GM06990 (cell line): ENCODE measurements around the gene ARL13B.
A peak's percentile ranks its signal among the peaks of the same experiment; 100 is the strongest.

Experiments
- DNase-seq: peaks from one replicate; pipeline ENCODE4 v3.0.0-alpha.2; 2011; ENCODE audit not compliant: insufficient read length; ENCODE audit errors: extremely low read depth
- H3K27me3 ChIP-seq: replicated peaks from 2 replicates; pipeline ENCODE4 v1.6.0; 2011; ENCODE audit warnings: low read length; ENCODE audit not compliant: control insufficient read depth, insufficient read depth
- H3K36me3 ChIP-seq: 2 replicates; pipeline ENCODE4 v1.5.1; 2011; ENCODE audit warnings: low read length; ENCODE audit not compliant: control insufficient read depth, insufficient read depth
- H3K4me3 ChIP-seq: replicated peaks from 2 replicates; pipeline ENCODE4 v1.5.1; 2011; ENCODE audit warnings: low read depth, mild to moderate bottlenecking, control low read depth, low read length
- CTCF ChIP-seq: IDR thresholded peaks from 2 replicates; pipeline ENCODE4 v1.5.1; 2011; ENCODE audit warnings: low read length, control low read depth, mild to moderate bottlenecking, inconsistent platforms; ENCODE audit not compliant: insufficient read depth, poor library complexity, severe bottlenecking

The ARL13B gene

DNA sequence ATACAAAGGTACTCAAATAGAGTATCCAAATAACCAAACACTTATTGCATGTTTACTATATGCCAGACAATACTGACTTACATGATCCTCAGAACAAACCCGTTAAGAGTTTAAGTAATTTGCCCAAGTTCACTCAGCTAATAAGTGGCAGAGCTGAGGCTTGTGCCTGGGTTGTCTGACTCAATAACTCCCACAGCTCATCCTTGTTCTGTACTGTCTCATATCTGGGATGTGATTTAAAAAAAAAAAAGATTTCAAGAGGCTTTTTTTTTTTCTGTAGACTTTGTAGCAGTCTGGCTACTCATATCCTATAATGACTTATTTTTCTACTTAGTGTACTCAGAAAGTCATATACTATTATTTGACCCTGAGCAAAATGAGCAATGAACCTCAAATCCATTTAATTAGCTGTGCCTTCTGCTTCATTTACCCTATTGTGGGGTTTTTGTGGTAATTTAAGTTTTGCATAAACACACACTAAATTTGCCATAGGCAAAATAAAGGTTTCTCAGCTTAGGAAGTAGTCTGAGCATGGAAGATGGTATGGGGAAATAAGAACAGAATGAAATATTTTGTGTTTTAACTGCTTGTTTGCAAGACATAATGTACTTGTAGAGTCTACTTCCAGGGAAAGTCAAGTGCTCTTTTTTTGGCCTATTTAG, 86.0 kb downstream of the ARL13B start:
- TF ChIP-seq CTCF: no peak
- H3K4me3 ChIP-seq: no peak overlapping the region
- peaks cover 3% of the 10 kb centered on the region for H3K36me3 ChIP-seq
- no peaks in the 10 kb centered on the region for H3K27me3 ChIP-seq
- no peak for DNase-seq

DNA sequence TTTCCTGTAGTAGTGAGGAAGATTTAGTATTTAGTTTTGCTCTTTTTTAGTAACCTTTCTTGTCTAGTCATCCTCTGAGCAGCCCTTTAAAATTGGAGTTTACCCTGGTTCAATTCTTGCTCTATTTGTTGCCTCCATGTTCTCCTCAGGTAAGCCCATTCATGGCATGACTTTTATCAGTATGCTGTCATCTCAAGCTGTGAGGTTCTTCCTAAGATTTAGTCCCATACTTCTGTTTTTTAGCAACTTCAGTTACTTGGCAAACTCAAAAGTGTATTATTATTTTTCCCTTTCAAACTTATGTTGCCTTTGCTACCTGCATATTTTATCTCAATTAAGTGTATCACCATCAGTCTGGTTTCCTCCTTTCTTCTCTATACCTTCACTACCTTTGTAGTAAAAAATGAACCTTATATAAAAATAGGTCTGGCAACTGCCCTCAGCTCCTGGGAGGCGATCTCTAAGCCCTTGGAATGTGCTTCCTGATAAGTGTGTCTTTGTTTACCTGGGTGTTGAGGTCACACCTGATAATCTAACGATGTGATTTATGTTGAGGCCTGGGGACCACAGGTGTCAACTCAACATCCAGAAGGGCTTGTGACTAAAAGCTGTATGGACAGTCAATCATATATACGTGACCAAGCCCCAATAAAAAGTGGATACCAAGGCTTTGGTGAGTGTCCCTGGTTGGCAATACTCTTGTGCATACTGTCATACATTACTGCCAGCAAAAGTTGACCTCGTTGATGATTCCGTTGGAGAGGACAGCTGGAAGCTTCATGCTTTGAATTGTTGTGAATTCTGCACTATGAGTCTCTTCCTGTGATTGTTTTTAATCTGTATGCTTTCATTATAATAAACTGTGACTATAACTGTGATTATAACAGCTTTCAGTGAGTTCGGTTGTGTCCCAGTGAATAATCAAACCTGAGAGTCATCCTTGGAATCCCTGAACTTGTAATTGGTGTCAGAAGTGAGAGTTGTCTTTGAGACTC, 86.8 kb downstream of the ARL13B start:
- no peak for TF ChIP-seq CTCF
- Histone ChIP-seq H3K36me3 (peaks cover 3% of the 10 kb centered on the region), H3K4me3 (no peak overlapping the region), H3K27me3 (no peaks in the 10 kb centered on the region)
- DNase-seq: no peak

- DNase-seq: no peak
These were observed 89.3 kb downstream of the ARL13B start for GRCh38 chr3:94069194-94069813.

DNA sequence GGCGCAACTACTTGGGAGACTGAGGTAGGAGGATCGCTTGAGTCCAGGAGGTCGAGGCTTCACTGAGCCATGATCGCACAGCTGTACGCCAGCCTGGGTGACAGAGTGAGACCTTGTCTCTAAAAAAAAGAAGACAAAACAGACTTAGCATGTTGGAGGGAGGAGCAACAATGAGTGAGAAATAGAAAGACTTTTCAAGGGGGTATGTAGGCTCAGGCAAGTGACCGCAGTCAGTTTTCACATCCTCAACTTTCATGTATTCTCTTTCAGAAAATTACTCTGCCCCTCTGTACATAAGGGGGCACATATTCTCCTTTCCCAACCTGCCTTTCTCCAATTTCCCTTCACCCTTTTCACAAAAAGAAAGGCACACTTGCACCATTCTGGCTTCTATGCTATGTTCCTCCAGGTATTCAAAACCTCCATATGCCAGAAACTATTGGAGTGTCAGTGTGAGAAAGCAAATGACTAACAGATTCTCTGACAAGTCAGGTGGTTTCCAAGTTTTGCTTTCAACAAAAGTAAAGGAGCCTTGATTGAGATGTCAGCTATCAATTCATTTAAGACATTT, 90.5 kb downstream of the ARL13B start:
- Histone ChIP-seq H3K27me3 (no peaks in the 10 kb centered on the region), H3K4me3 (no peak overlapping the region), H3K36me3 (peaks cover 3% of the 10 kb centered on the region)
- no peak for DNase-seq
- TF ChIP-seq CTCF: no peak

More at GRCh38 chr3:94069194-94069813, 89.3 kb downstream of the ARL13B start:
- Histone ChIP-seq H3K4me3 (no peak overlapping the region), H3K36me3 (peaks cover 3% of the 10 kb centered on the region), H3K27me3 (no peaks in the 10 kb centered on the region)
- peak; percentile 28 for TF ChIP-seq CTCF

- no peak for TF ChIP-seq CTCF
- no peak for DNase-seq
- H3K36me3 ChIP-seq: peaks cover 3% of the 10 kb centered on the region
- H3K4me3 ChIP-seq: no peak overlapping the region
- H3K27me3 ChIP-seq: no peaks in the 10 kb centered on the region
These were observed 91.8 kb downstream of the ARL13B start for GRCh38 chr3:94071713-94072284.
